ENCODE data around the gene LURAP1L.
"Not testable (repeated sequence)": the region's sequence is repeated elsewhere in the genome, so short reads cannot be mapped to it uniquely, and the experiment has no call there.

LURAP1L gene

GRCh38 chr9:12853051-12853450 lies 78.2 kb downstream of the LURAP1L start:
- in situ Hi-C loops (cut with MboI; ENCODE audit: low sequenced_read_pairs), result no loop called here

- in situ Hi-C loops (cut with MboI; ENCODE audit: low sequenced_read_pairs), result no loop called here
These were observed 79.4 kb downstream of the LURAP1L start for GRCh38 chr9:12854221-12854620.

DNA sequence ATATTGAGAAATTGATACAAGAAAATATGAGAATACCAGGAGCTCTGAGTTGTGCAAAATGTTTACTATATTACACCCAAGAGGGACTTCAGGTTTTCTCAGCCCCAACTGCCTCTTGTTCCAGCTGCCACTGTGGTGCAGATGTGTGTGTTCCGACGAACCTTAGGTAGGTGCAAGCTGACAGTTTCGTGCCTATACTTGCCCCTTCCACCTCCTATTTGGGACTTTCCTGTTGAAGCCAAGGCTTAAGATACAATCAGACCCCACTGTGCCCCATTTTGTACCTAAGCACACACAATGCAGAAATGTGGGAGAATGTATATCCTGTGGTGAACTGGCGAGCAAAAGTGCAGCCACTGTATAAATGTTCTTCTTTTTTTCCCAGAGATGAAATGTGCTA lies 80.2 kb downstream of the LURAP1L start:
- in situ Hi-C loops (cut with MboI; ENCODE audit: low sequenced_read_pairs), result no loop called here

- in situ Hi-C loops (cut with MboI; ENCODE audit: low sequenced_read_pairs), result no loop called here
These were observed 81.8 kb downstream of the LURAP1L start for GRCh38 chr9:12856603-12857002.

DNA sequence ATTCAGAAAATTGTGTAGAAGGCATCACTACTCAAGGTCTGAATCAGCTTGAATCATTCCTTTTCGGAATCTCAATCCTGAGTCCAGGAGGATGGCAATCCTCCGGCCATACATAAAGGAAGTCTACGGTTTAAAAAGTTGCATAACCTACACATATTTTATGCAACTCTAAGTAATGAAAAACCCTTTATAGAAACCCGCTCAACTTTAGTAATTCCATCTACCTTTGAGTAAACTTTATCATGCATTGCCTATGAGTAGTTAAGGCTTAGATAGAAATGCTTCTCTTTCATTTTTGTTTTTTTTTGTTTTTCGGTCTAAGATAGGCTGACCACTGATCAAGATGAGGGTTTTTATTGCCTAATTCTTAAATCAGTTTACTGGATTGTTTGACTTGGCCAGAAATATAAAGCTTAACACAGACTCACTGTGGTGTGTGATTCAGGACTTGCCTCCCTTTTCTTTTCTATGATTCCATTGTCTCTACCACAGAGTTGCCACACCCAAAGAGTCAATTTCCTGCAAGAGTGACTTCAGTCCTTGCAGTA lies 85.0 kb downstream of the LURAP1L start:
- in situ Hi-C loops (cut with MboI; ENCODE audit: low sequenced_read_pairs), result no loop called here

GRCh38 chr9:12860998-12861397 lies 86.2 kb downstream of the LURAP1L start:
- in situ Hi-C loops (cut with MboI; ENCODE audit: low sequenced_read_pairs), result no loop called here

GRCh38 chr9:12862611-12863410 lies 88.0 kb downstream of the LURAP1L start:
- in situ Hi-C loops (cut with MboI; ENCODE audit: low sequenced_read_pairs), result no loop called here

- in situ Hi-C loops (cut with MboI; ENCODE audit: low sequenced_read_pairs), result no loop called here
These were observed 88.8 kb downstream of the LURAP1L start for GRCh38 chr9:12863618-12864017.

GRCh38 chr9:12865380-12865779 lies 90.6 kb downstream of the LURAP1L start:
- in situ Hi-C loops (cut with MboI; ENCODE audit: low sequenced_read_pairs), result not testable (repeated sequence)
